ENCODE measurements around the gene DNAJB6. TPM values are rescaled to one million over a fixed set of nuclear protein-coding genes. Genes with fewer than 3 reads are reported as not detected.

The DNAJB6 gene
- total and polyA plus RNA-seq, 2 experiments from 2014 or later: 92.2 to 110 TPM

GRCh38 chr7:157429680-157430224, 92.9 kb downstream of the DNAJB6 start:
- WGBS (ENCODE audit: low lambda C conversion rate, missing lambda C conversion rate): 98% methylated on average over 4 of the region's 6 CpGs
- no peaks in the 10 kb centered on the region for H3K79me2 ChIP-seq
- no peaks in the 10 kb centered on the region for H3K36me3 ChIP-seq (replicated peaks; ENCODE audit: insufficient read depth, low read depth)
- no peaks in the 10 kb centered on the region for H3K4me1 ChIP-seq (ENCODE audit: insufficient read depth)
- DNase-seq (ENCODE audit: low spot score): no peak
- no peak overlapping the region for H3K4me3 ChIP-seq
- H3K27ac ChIP-seq: no peak overlapping the region
- TF ChIP-seq EZH2phosphoT487 (IDR thresholded peaks at IDR 0.05; ENCODE audit: low read depth, severe bottlenecking, unreplicated experiment) (no peak), EZH2 (IDR thresholded peaks at IDR 0.05; ENCODE audit: borderline replicate concordance) (no peak), CTCF (IDR thresholded peaks at IDR 0.05; ENCODE audit: poor library complexity) (no peak)
- no peak overlapping the region for H3K4me2 ChIP-seq
- H3K9me3 ChIP-seq (ENCODE audit: low read depth): no peaks in the 10 kb centered on the region
- no peaks in the 10 kb centered on the region for H3K9me2 ChIP-seq (replicated peaks; ENCODE audit: insufficient read depth)
- H2AFZ ChIP-seq: no peak overlapping the region
- no peaks in the 10 kb centered on the region for H3K27me3 ChIP-seq
- no peaks in the 10 kb centered on the region for H4K20me1 ChIP-seq (ENCODE audit: insufficient read depth, poor library complexity, severe bottlenecking)

- Histone ChIP-seq H3K9me2 (replicated peaks; ENCODE audit: insufficient read depth) (no peaks in the 10 kb centered on the region), H3K4me3 (no peak overlapping the region), H4K20me1 (ENCODE audit: insufficient read depth, poor library complexity, severe bottlenecking) (no peaks in the 10 kb centered on the region), H3K36me3 (replicated peaks; ENCODE audit: insufficient read depth, low read depth) (no peaks in the 10 kb centered on the region), H3K79me2 (no peaks in the 10 kb centered on the region), H3K9me3 (ENCODE audit: low read depth) (no peaks in the 10 kb centered on the region), H2AFZ (no peak overlapping the region), H3K4me1 (ENCODE audit: insufficient read depth) (no peaks in the 10 kb centered on the region), H3K27me3 (no peaks in the 10 kb centered on the region), H3K4me2 (no peak overlapping the region), H3K27ac (no peak overlapping the region)
- DNase-seq (ENCODE audit: low spot score): no peak
- WGBS (ENCODE audit: low lambda C conversion rate, missing lambda C conversion rate): 92% methylated on average over 7 of the region's 7 CpGs
- TF ChIP-seq CTCF (IDR thresholded peaks at IDR 0.05; ENCODE audit: poor library complexity) (no peak), EZH2phosphoT487 (IDR thresholded peaks at IDR 0.05; ENCODE audit: low read depth, severe bottlenecking, unreplicated experiment) (no peak), EZH2 (IDR thresholded peaks at IDR 0.05; ENCODE audit: borderline replicate concordance) (no peak)
These were observed 93.9 kb downstream of the DNAJB6 start for GRCh38 chr7:157430721-157431120.

- Histone ChIP-seq H3K4me2 (no peak overlapping the region), H3K27me3 (no peaks in the 10 kb centered on the region), H3K27ac (no peak overlapping the region), H3K4me1 (ENCODE audit: insufficient read depth) (no peaks in the 10 kb centered on the region), H3K9me3 (ENCODE audit: low read depth) (no peaks in the 10 kb centered on the region), H3K9me2 (replicated peaks; ENCODE audit: insufficient read depth) (no peaks in the 10 kb centered on the region), H4K20me1 (ENCODE audit: insufficient read depth, poor library complexity, severe bottlenecking) (no peaks in the 10 kb centered on the region), H2AFZ (no peak overlapping the region), H3K4me3 (no peak overlapping the region), H3K36me3 (replicated peaks; ENCODE audit: insufficient read depth, low read depth) (no peaks in the 10 kb centered on the region), H3K79me2 (no peaks in the 10 kb centered on the region)
- WGBS (ENCODE audit: low lambda C conversion rate, missing lambda C conversion rate): 94% methylated on average over 29 of the region's 29 CpGs
- TF ChIP-seq EZH2phosphoT487 (IDR thresholded peaks at IDR 0.05; ENCODE audit: low read depth, severe bottlenecking, unreplicated experiment) (no peak), CTCF (IDR thresholded peaks at IDR 0.05; ENCODE audit: poor library complexity) (no peak), EZH2 (IDR thresholded peaks at IDR 0.05; ENCODE audit: borderline replicate concordance) (no peak)
- no peak for DNase-seq (ENCODE audit: low spot score)
These were observed 94.6 kb downstream of the DNAJB6 start for GRCh38 chr7:157431173-157431950.

All from hepatocyte (in vitro differentiated cells).